HEK293 (cell line): Measurements from ENCODE around the gene RSPH1.

Experiments
- CTCF ChIA-PET: fragments of 350-600 bp; formaldehyde crosslinking; extraction: SDS; loops from one replicate; lab custom pipeline; 2021; ENCODE audit warnings: antibody characterized with exemption; lab: Yijun Ruan, JAX
- POLR2A ChIA-PET: fragments of 300-600 bp; formaldehyde crosslinking; extraction: SDS; loops from one replicate; lab custom pipeline; 2020; ENCODE audit warnings: antibody characterized with exemption, inconsistent platforms; lab: Yijun Ruan, JAX
- H3K27ac ChIP-seq: fragments of 200-500 bp; sonication (Bioruptor generic); 2 replicates; pipeline ENCODE4 v1.5.1; 2014; ENCODE audit warnings: low read depth, low read length, control low read depth, inconsistent platforms; ENCODE audit errors: extremely low read depth
- H3K36me3 ChIP-seq, 2 experiments: fragments of 200-500 bp in 1 of 2; sonication (Bioruptor generic) in 1 of 2; 1 replicate in 1 of 2; 2 replicates in 1 of 2; pipeline ENCODE4 v1.5.1; 2014 to 2017; ENCODE audit warnings: inconsistent platforms in 2 of 2, low read length in 2 of 2; ENCODE audit not compliant: control insufficient read depth in 2 of 2, insufficient read depth in 1 of 2
- H3K4me1 ChIP-seq: fragments of 200-500 bp; sonication (Bioruptor generic); 2 replicates; pipeline ENCODE4 v1.5.1; 2014; ENCODE audit warnings: mild to moderate bottlenecking, low read length, inconsistent platforms; ENCODE audit not compliant: control insufficient read depth, insufficient read depth
- H3K4me3 ChIP-seq: 2 replicates; pipeline ENCODE4 v1.5.1; 2011; ENCODE audit warnings: low read depth, mild to moderate bottlenecking, control low read depth, low read length, moderate library complexity
- H3K9me3 ChIP-seq: fragments of 200-500 bp; sonication (Bioruptor generic); 2 replicates; pipeline ENCODE4 v1.5.1; 2014; ENCODE audit warnings: low read depth, low read length, inconsistent platforms; ENCODE audit not compliant: control insufficient read depth, insufficient read depth
- ATF2 ChIP-seq: fragments of 450-650 bp; formaldehyde crosslinking; IDR thresholded peaks from 2 replicates; pipeline ENCODE4 v1.5.1; 2016; ENCODE audit warnings: missing biosample characterization, missing genetic modification characterization, low read depth
- KLF1 ChIP-seq: fragments of 450-650 bp; formaldehyde crosslinking; IDR thresholded peaks from 2 replicates; pipeline ENCODE4 v1.5.1; 2016; ENCODE audit warnings: missing biosample characterization, missing genetic modification characterization
- OSR2 ChIP-seq: fragments of 450-650 bp; formaldehyde crosslinking; IDR thresholded peaks from 2 replicates; pipeline ENCODE4 v1.5.1; 2016; ENCODE audit warnings: missing biosample characterization, missing genetic modification characterization
- PRDM10 ChIP-seq: fragments of 450-650 bp; formaldehyde crosslinking; IDR thresholded peaks from 2 replicates; pipeline ENCODE4 v1.5.1; 2016; ENCODE audit warnings: missing biosample characterization, missing genetic modification characterization
- SETDB1 ChIP-seq: IDR thresholded peaks from one replicate; pipeline ENCODE4 v1.6.1; 2017; ENCODE audit warnings: mild to moderate bottlenecking, low read length, moderate library complexity, mixed read lengths; ENCODE audit not compliant: insufficient read length
- ZBTB21 ChIP-seq: fragments of 450-650 bp; formaldehyde crosslinking; IDR thresholded peaks from 2 replicates; pipeline ENCODE4 v1.5.1; 2017; ENCODE audit warnings: missing biosample characterization, missing genetic modification characterization
- ZNF26 ChIP-seq: fragments of 450-650 bp; formaldehyde crosslinking; IDR thresholded peaks from 2 replicates; pipeline ENCODE4 v1.5.1; 2016; ENCODE audit warnings: missing biosample characterization, missing genetic modification characterization
- ZNF324 ChIP-seq: fragments of 450-650 bp; formaldehyde crosslinking; IDR thresholded peaks from 2 replicates; pipeline ENCODE4 v1.5.1; 2016; ENCODE audit warnings: missing biosample characterization, missing genetic modification characterization
- ZNF548 ChIP-seq: fragments of 450-650 bp; formaldehyde crosslinking; IDR thresholded peaks from 2 replicates; pipeline ENCODE4 v1.5.1; 2016; ENCODE audit warnings: missing biosample characterization, missing genetic modification characterization
- ZNF623 ChIP-seq: fragments of 450-650 bp; formaldehyde crosslinking; IDR thresholded peaks from 2 replicates; pipeline ENCODE4 v1.5.1; 2016; ENCODE audit warnings: missing biosample characterization, missing genetic modification characterization
- ZNF629 ChIP-seq: fragments of 450-650 bp; formaldehyde crosslinking; IDR thresholded peaks from 2 replicates; pipeline ENCODE4 v1.5.1; 2017; ENCODE audit warnings: missing biosample characterization, missing genetic modification characterization
- ZNF704 ChIP-seq: fragments of 450-650 bp; formaldehyde crosslinking; IDR thresholded peaks from 2 replicates; pipeline ENCODE4 v1.5.1; 2016; ENCODE audit warnings: missing biosample characterization, missing genetic modification characterization
- TF ChIP-seq, protein P1 (sequence below): fragments of 450-650 bp; formaldehyde crosslinking; IDR thresholded peaks from 2 replicates; pipeline ENCODE4 v1.5.1; 2017; ENCODE audit warnings: missing biosample characterization, missing genetic modification characterization
- TF ChIP-seq, protein P2 (sequence below): fragments of 450-650 bp; formaldehyde crosslinking; IDR thresholded peaks from 2 replicates; pipeline ENCODE4 v1.5.1; 2016; ENCODE audit warnings: missing biosample characterization, missing genetic modification characterization
- TF ChIP-seq, protein P3 (sequence below): fragments of 450-650 bp; formaldehyde crosslinking; IDR thresholded peaks from 2 replicates; pipeline ENCODE4 v1.5.1; 2016; ENCODE audit warnings: missing biosample characterization, missing genetic modification characterization
- TF ChIP-seq, protein P4 (sequence below): fragments of 450-650 bp; formaldehyde crosslinking; IDR thresholded peaks from 2 replicates; pipeline ENCODE4 v1.5.1; 2016; ENCODE audit warnings: missing biosample characterization, missing genetic modification characterization

The RSPH1 gene

DNA sequence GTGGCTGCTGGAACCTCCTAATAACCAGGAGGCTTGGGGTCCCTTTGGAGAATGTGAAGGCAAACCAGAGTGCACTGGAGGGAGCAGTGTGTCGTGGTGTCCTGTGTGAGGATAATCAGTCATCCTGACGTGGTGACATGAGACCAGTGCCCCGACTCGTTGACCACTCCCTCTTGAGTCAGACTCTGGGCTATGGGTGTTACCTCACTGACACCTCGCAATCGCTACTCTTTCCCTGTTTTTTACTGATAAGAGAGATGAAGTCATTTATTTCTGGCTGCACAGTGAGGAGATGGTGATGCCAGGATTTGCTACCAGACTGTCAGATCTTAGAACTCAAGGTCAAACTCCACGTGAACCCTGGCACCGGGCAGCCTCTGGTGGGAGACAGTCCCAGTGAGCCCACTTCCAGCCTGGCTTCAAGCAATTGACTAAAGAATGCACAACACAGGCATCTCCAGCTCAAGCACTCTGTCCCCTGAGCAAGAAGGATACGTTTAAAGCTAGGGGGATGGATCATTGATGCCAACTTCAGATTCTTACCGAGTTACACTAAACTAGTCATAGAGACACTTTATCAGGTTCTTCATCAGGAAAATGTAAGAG is 62.0 kb downstream of the RSPH1 start:
- H3K36me3 ChIP-seq: no peaks in the 10 kb centered on the region
- no peaks in the 10 kb centered on the region for H3K4me1 ChIP-seq
- no peak overlapping the region for H3K4me3 ChIP-seq
- ChIA-PET POLR2A (no interaction called here), CTCF (interaction anchor here (0.6 kb wide), 1 partner anchor 174 kb away, joined by 3 read pairs; no protein-coding TSS in a partner anchor)
- no peak overlapping the region for H3K27ac ChIP-seq
- H3K9me3 ChIP-seq: no peaks in the 10 kb centered on the region
- TF ChIP-seq ZNF629 (tag by site-specific recombination) (peak; percentile 58), ZNF623 (tag by site-specific recombination) (no peak), ATF2 (0 out of 2 replicates have a peak, but pooled peaks have one; percentile 29), KLF1 (peak; percentile 83), OSR2 (tag by site-specific recombination) (0 out of 2 replicates have a peak, but pooled peaks have one; percentile 14), ZBTB21 (tag by site-specific recombination) (peak; percentile 74), ZNF324 (0 out of 2 replicates have a peak, but pooled peaks have one; percentile 33), ZNF548 (no peak), PRDM10 (tag by site-specific recombination) (peak; percentile 37; the same call in 1 of the 2 replicates)
- TF ChIP-seq, protein P1, sequence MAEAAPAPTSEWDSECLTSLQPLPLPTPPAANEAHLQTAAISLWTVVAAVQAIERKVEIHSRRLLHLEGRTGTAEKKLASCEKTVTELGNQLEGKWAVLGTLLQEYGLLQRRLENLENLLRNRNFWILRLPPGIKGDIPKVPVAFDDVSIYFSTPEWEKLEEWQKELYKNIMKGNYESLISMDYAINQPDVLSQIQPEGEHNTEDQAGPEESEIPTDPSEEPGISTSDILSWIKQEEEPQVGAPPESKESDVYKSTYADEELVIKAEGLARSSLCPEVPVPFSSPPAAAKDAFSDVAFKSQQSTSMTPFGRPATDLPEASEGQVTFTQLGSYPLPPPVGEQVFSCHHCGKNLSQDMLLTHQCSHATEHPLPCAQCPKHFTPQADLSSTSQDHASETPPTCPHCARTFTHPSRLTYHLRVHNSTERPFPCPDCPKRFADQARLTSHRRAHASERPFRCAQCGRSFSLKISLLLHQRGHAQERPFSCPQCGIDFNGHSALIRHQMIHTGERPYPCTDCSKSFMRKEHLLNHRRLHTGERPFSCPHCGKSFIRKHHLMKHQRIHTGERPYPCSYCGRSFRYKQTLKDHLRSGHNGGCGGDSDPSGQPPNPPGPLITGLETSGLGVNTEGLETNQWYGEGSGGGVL (tag by site-specific recombination): 0 out of 2 replicates have a peak, but pooled peaks have one; percentile 15
- TF ChIP-seq, protein P2, sequence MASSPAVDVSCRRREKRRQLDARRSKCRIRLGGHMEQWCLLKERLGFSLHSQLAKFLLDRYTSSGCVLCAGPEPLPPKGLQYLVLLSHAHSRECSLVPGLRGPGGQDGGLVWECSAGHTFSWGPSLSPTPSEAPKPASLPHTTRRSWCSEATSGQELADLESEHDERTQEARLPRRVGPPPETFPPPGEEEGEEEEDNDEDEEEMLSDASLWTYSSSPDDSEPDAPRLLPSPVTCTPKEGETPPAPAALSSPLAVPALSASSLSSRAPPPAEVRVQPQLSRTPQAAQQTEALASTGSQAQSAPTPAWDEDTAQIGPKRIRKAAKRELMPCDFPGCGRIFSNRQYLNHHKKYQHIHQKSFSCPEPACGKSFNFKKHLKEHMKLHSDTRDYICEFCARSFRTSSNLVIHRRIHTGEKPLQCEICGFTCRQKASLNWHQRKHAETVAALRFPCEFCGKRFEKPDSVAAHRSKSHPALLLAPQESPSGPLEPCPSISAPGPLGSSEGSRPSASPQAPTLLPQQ (tag by site-specific recombination): peak; percentile 81
- TF ChIP-seq, protein P3, sequence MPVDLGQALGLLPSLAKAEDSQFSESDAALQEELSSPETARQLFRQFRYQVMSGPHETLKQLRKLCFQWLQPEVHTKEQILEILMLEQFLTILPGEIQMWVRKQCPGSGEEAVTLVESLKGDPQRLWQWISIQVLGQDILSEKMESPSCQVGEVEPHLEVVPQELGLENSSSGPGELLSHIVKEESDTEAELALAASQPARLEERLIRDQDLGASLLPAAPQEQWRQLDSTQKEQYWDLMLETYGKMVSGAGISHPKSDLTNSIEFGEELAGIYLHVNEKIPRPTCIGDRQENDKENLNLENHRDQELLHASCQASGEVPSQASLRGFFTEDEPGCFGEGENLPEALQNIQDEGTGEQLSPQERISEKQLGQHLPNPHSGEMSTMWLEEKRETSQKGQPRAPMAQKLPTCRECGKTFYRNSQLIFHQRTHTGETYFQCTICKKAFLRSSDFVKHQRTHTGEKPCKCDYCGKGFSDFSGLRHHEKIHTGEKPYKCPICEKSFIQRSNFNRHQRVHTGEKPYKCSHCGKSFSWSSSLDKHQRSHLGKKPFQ (tag by site-specific recombination): no peak

DNA sequence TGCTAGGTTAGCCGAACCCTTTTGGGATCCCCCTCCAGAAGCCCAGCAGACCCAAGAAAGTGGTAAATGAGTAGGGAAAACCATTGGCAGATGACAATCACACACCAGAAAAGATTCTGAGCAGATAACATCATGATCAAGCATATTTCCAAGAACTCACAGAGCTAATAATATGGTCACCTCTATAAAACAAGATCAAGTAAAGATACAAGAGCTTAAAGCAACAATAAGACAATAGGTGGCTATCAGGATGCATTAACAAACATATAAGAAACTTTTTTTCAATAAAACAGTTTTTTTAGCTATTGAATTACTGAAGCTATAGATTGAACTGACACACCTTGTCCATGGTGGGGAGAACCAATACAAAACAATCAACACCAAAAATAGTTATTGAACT is 63.3 kb downstream of the RSPH1 start:
- peak; percentile 69 for TF ChIP-seq SETDB1
- TF ChIP-seq, protein P4, sequence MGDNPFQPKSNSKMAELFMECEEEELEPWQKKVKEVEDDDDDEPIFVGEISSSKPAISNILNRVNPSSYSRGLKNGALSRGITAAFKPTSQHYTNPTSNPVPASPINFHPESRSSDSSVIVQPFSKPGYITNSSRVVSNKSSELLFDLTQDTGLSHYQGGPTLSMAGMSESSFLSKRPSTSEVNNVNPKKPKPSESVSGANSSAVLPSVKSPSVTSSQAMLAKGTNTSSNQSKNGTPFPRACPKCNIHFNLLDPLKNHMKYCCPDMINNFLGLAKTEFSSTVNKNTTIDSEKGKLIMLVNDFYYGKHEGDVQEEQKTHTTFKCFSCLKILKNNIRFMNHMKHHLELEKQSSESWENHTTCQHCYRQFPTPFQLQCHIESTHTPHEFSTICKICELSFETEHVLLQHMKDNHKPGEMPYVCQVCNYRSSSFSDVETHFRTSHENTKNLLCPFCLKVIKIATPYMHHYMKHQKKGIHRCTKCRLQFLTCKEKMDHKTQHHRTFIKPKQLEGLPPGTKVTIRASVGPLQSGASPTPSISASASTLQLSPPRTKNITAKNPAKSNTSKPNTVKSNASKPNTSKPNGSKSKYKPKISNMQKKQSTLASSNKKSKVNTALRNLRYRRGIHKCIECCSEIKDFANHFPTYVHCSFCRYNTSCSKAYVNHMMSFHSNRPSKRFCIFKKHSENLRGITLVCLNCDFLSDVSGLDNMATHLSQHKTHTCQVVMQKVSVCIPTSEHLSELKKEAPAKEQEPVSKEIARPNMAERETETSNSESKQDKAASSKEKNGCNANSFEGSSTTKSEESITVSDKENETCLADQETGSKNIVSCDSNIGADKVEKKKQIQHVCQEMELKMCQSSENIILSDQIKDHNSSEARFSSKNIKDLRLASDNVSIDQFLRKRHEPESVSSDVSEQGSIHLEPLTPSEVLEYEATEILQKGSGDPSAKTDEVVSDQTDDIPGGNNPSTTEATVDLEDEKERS (tag by site-specific recombination): 0 out of 2 replicates have a peak, but pooled peaks have one; percentile 17
- TF ChIP-seq ZNF704 (tag by site-specific recombination): no peak
- TF ChIP-seq ZNF26 (tag by site-specific recombination): 0 out of 2 replicates have a peak, but pooled peaks have one; percentile 21
- ChIA-PET POLR2A (no interaction called here), CTCF (interaction anchor here (0.7 kb wide), 1 partner anchor 55 kb away, joined by 3 read pairs; no protein-coding TSS in a partner anchor)
- Histone ChIP-seq H3K4me1 (no peaks in the 10 kb centered on the region), H3K9me3 (no peaks in the 10 kb centered on the region), H3K27ac (no peak overlapping the region), H3K36me3 (no peaks in the 10 kb centered on the region), H3K4me3 (no peak overlapping the region)
